Mesenchymal stem cell (in vitro differentiated cells and primary cell): ENCODE measurements around the gene TMEM208.

Experiments
- DNase-seq: peaks from one replicate; pipeline ENCODE4 v3.0.0-alpha.2; 2013
- H2AFZ ChIP-seq: one replicate; pipeline ENCODE4 v1.6.1; 2013; ENCODE audit warnings: low read depth, mild to moderate bottlenecking, control low read depth, inconsistent platforms, low read length, moderate library complexity
- H2AK5ac ChIP-seq: 2 replicates; pipeline ENCODE4 v1.6.1; 2013; ENCODE audit warnings: low read length, moderate library complexity, mild to moderate bottlenecking, inconsistent platforms; ENCODE audit not compliant: severe bottlenecking
- H2BK120ac ChIP-seq: one replicate; pipeline ENCODE4 v1.6.1; 2013; ENCODE audit warnings: low read depth, mild to moderate bottlenecking, inconsistent platforms, low read length, moderate library complexity
- H2BK12ac ChIP-seq, 2 experiments: one replicate each; pipeline ENCODE4 v1.6.1; 2013; ENCODE audit warnings: inconsistent platforms in 2 of 2, low read length in 2 of 2, mild to moderate bottlenecking in 2 of 2, moderate library complexity in 2 of 2, control low read depth in 1 of 2
- H2BK15ac ChIP-seq: one replicate; pipeline ENCODE4 v1.6.1; 2013; ENCODE audit warnings: mild to moderate bottlenecking, low read depth, inconsistent platforms; ENCODE audit not compliant: poor library complexity, severe bottlenecking
- H2BK5ac ChIP-seq: 2 replicates; pipeline ENCODE4 v1.6.1; 2013; ENCODE audit warnings: low read depth, mild to moderate bottlenecking, low read length, control low read depth, inconsistent platforms; ENCODE audit not compliant: poor library complexity, severe bottlenecking
- H3K14ac ChIP-seq, 2 experiments: one replicate each; pipeline ENCODE4 v1.6.1; 2013; ENCODE audit warnings: inconsistent platforms in 2 of 2, low read length in 2 of 2, control low read depth in 1 of 2, mild to moderate bottlenecking in 1 of 2, moderate library complexity in 1 of 2
- H3K18ac ChIP-seq, 2 experiments: one replicate each; pipeline ENCODE4 v1.6.1; 2013; ENCODE audit warnings: inconsistent platforms in 2 of 2, low read length in 2 of 2, control low read depth in 1 of 2, low read depth in 1 of 2, mild to moderate bottlenecking in 1 of 2
- H3K23ac ChIP-seq, 2 experiments: one replicate each; pipeline ENCODE4 v1.6.1; 2013; ENCODE audit warnings: inconsistent platforms in 2 of 2, low read length in 2 of 2, mild to moderate bottlenecking in 2 of 2, moderate library complexity in 2 of 2, control low read depth in 1 of 2
- H3K27ac ChIP-seq: 2 replicates; pipeline ENCODE4 v1.5.1; 2013; ENCODE audit warnings: mild to moderate bottlenecking, moderate library complexity, low read length, control low read depth, inconsistent platforms; ENCODE audit not compliant: poor library complexity, severe bottlenecking
- H3K27me3 ChIP-seq, 2 experiments: 2 replicates each; pipeline versions ENCODE4 v1.6.1 to v1.7.0; 2013; ENCODE audit warnings: low read length in 2 of 2, mild to moderate bottlenecking in 2 of 2, moderate library complexity in 2 of 2, control low read depth in 1 of 2, inconsistent platforms in 1 of 2; ENCODE audit not compliant: control insufficient read depth in 1 of 2, insufficient read depth in 1 of 2
- H3K36me3 ChIP-seq, 2 experiments: 2 replicates each; pipeline versions ENCODE4 v1.6.1 to v1.7.0; 2013; ENCODE audit warnings: low read length in 2 of 2, control low read depth in 1 of 2, inconsistent platforms in 1 of 2, low read depth in 1 of 2, mild to moderate bottlenecking in 1 of 2; ENCODE audit not compliant: insufficient read depth in 2 of 2, control insufficient read depth in 1 of 2
- H3K4ac ChIP-seq, 2 experiments: one replicate each; pipeline ENCODE4 v1.6.1; 2013; ENCODE audit warnings: inconsistent platforms in 2 of 2, low read length in 2 of 2, mild to moderate bottlenecking in 2 of 2, moderate library complexity in 2 of 2, control low read depth in 1 of 2, low read depth in 1 of 2
- H3K4me1 ChIP-seq: 2 replicates; pipeline ENCODE4 v1.6.1; 2013; ENCODE audit warnings: low read depth, low read length, control low read depth; ENCODE audit not compliant: control insufficient read depth, insufficient read depth
- H3K4me2 ChIP-seq: 2 replicates; pipeline ENCODE4 v1.6.1; 2013; ENCODE audit warnings: low read length, mild to moderate bottlenecking, inconsistent platforms; ENCODE audit not compliant: poor library complexity, severe bottlenecking
- H3K4me3 ChIP-seq, 2 experiments: 2 replicates each; pipeline versions ENCODE4 v1.5.1 to v1.7.0; 2013; ENCODE audit warnings: low read length in 2 of 2, mild to moderate bottlenecking in 2 of 2, control low read depth in 1 of 2, low read depth in 1 of 2; ENCODE audit not compliant: insufficient read depth in 1 of 2
- H3K79me1 ChIP-seq: replicated peaks from 2 replicates; pipeline ENCODE4 v1.6.1; 2013; ENCODE audit warnings: mild to moderate bottlenecking, control low read depth, low read length, inconsistent platforms; ENCODE audit not compliant: poor library complexity, severe bottlenecking
- H3K9ac ChIP-seq: 2 replicates; pipeline ENCODE4 v1.7.0; 2013; ENCODE audit warnings: mild to moderate bottlenecking, low read length, moderate library complexity
- H3K9me3 ChIP-seq: 2 replicates; pipeline ENCODE4 v1.7.0; 2013; ENCODE audit warnings: mild to moderate bottlenecking, low read length; ENCODE audit not compliant: control insufficient read depth
- H4K8ac ChIP-seq: one replicate; pipeline ENCODE4 v1.6.1; 2013; ENCODE audit warnings: inconsistent platforms, mild to moderate bottlenecking, low read length, moderate library complexity
- H4K91ac ChIP-seq: one replicate; pipeline ENCODE4 v1.6.1; 2013; ENCODE audit warnings: mild to moderate bottlenecking, low read length, inconsistent platforms
- WGBS: methylation state at CpG from one replicate; pipeline ENCODE4 v1.1.7; 2013; ENCODE audit warnings: mixed read lengths; 5-methylcytosine and 5-hydroxymethylcytosine counted together

Gene TMEM208

GRCh38 chr16:67265834-67266233 is 38.9 kb downstream of the TMEM208 start:
- 91% methylated on average over 7 of the region's 8 CpGs for WGBS
- H3K9ac ChIP-seq: peak overlapping the region; percentile 12
- no peak overlapping the region for H3K23ac ChIP-seq
- no peak overlapping the region for H2BK120ac ChIP-seq
- no peak overlapping the region for H3K4me2 ChIP-seq
- no peak overlapping the region for H4K8ac ChIP-seq
- H2BK5ac ChIP-seq: no peak overlapping the region
- no peak overlapping the region for H3K4me3 ChIP-seq
- DNase-seq: no peak
- no peak overlapping the region for H2AFZ ChIP-seq
- H3K4ac ChIP-seq: no peak overlapping the region
- no peak overlapping the region for H3K14ac ChIP-seq
- H3K4me1 ChIP-seq: peaks cover 9% of the 10 kb centered on the region
- no peak overlapping the region for H2BK12ac ChIP-seq
- H3K18ac ChIP-seq: no peak overlapping the region
- no peak overlapping the region for H3K27ac ChIP-seq
- no peak overlapping the region for H2BK15ac ChIP-seq
- H3K36me3 ChIP-seq: peaks cover 3 to 30% of the 10 kb centered on the region in 2 experiments
- H3K9me3 ChIP-seq: no peaks in the 10 kb centered on the region
- H3K79me1 ChIP-seq: no peaks in the 10 kb centered on the region
- H3K27me3 ChIP-seq: peaks cover 0 to 4% of the 10 kb centered on the region in 2 experiments
- no peak overlapping the region for H4K91ac ChIP-seq
- H2AK5ac ChIP-seq: no peak overlapping the region

GRCh38 chr16:67268136-67268579 is 41.2 kb downstream of the TMEM208 start:
- H3K27ac ChIP-seq: no peak overlapping the region
- no peak overlapping the region for H2BK120ac ChIP-seq
- no peak overlapping the region for H3K4me3 ChIP-seq
- H3K4me1 ChIP-seq: peaks cover 9% of the 10 kb centered on the region
- no peak overlapping the region for H2AFZ ChIP-seq
- WGBS: 14% methylated on average over 3 of the region's 5 CpGs
- peaks cover 16 to 31% of the 10 kb centered on the region in 2 experiments for H3K36me3 ChIP-seq
- no peak overlapping the region for H3K14ac ChIP-seq
- no peak overlapping the region for H2BK15ac ChIP-seq
- no peak overlapping the region for H3K4ac ChIP-seq
- no peaks in the 10 kb centered on the region for H3K9me3 ChIP-seq
- no peak overlapping the region for H2BK5ac ChIP-seq
- H3K4me2 ChIP-seq: no peak overlapping the region
- no peaks in the 10 kb centered on the region for H3K79me1 ChIP-seq
- peak; percentile 95 for DNase-seq
- H4K91ac ChIP-seq: no peak overlapping the region
- H4K8ac ChIP-seq: no peak overlapping the region
- H3K18ac ChIP-seq: no peak overlapping the region
- no peak overlapping the region for H2BK12ac ChIP-seq
- no peak overlapping the region for H3K23ac ChIP-seq
- H3K27me3 ChIP-seq: no peaks in the 10 kb centered on the region
- H2AK5ac ChIP-seq: no peak overlapping the region
- peak overlapping the region; percentile 76 for H3K9ac ChIP-seq

- H3K9ac ChIP-seq: peak overlapping the region; percentile 85
- H3K18ac ChIP-seq: peak overlapping the region in 1 of 2 experiments; percentile 64
- no peak overlapping the region for H3K4me2 ChIP-seq
- no peak overlapping the region for H3K4me3 ChIP-seq
- H3K27ac ChIP-seq: no peak overlapping the region
- 67% methylated on average over 4 of the region's 5 CpGs for WGBS
- no peak overlapping the region for H2AFZ ChIP-seq
- H2AK5ac ChIP-seq: peak overlapping the region; percentile 67
- H3K4me1 ChIP-seq: peaks cover 9% of the 10 kb centered on the region
- no peaks in the 10 kb centered on the region for H3K79me1 ChIP-seq
- DNase-seq: peak; percentile 50
- H3K27me3 ChIP-seq: no peaks in the 10 kb centered on the region
- peaks cover 16 to 31% of the 10 kb centered on the region in 2 experiments for H3K36me3 ChIP-seq
- H3K23ac ChIP-seq: no peak overlapping the region
- no peak overlapping the region for H2BK120ac ChIP-seq
- peak overlapping the region in 1 of 2 experiments; percentile 4 for H2BK12ac ChIP-seq
- H3K9me3 ChIP-seq: no peaks in the 10 kb centered on the region
- no peak overlapping the region for H3K4ac ChIP-seq
- no peak overlapping the region for H3K14ac ChIP-seq
- H2BK15ac ChIP-seq: no peak overlapping the region
- H4K91ac ChIP-seq: no peak overlapping the region
- peak overlapping the region; percentile 47 for H2BK5ac ChIP-seq
- peak overlapping the region; percentile 35 for H4K8ac ChIP-seq
Observed at GRCh38 chr16:67269766-67270165, 42.8 kb downstream of the TMEM208 start.

DNA sequence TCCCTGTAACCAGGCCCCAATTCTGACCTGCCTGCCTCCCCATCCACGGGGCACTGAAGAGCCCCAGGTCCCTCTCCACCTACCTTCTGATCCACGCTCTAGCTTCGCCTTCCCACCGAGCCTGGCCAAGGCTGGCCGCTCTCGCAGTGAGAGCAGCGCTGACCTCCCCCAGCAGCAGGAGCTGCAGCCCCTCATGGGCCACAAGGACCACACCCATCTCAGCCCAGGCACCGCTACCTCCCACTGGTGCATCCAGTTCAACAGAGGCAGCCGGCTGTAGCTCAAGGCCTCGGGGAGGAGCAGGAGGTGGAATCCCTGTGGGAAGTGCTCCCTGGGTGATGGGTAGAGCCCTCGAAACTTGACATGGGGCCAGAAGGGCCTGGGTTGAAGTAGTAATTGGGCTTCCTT is 44.0 kb downstream of the TMEM208 start:
- no peak overlapping the region for H3K23ac ChIP-seq
- H2AFZ ChIP-seq: no peak overlapping the region
- no peak overlapping the region for H2BK12ac ChIP-seq
- H2BK15ac ChIP-seq: no peak overlapping the region
- DNase-seq: no peak
- H3K9ac ChIP-seq: peak overlapping the region; percentile 23
- peaks cover 16 to 38% of the 10 kb centered on the region in 2 experiments for H3K36me3 ChIP-seq
- H3K4ac ChIP-seq: no peak overlapping the region
- no peaks in the 10 kb centered on the region for H3K9me3 ChIP-seq
- no peak overlapping the region for H3K4me2 ChIP-seq
- no peak overlapping the region for H2BK5ac ChIP-seq
- H2AK5ac ChIP-seq: no peak overlapping the region
- no peak overlapping the region for H3K18ac ChIP-seq
- H3K14ac ChIP-seq: no peak overlapping the region
- H3K4me1 ChIP-seq: peaks cover 9% of the 10 kb centered on the region
- no peak overlapping the region for H3K4me3 ChIP-seq
- no peak overlapping the region for H4K8ac ChIP-seq
- 97% methylated on average over 9 of the region's 11 CpGs for WGBS
- H3K27ac ChIP-seq: no peak overlapping the region
- no peaks in the 10 kb centered on the region for H3K27me3 ChIP-seq
- peaks cover 2% of the 10 kb centered on the region for H3K79me1 ChIP-seq
- H2BK120ac ChIP-seq: no peak overlapping the region
- H4K91ac ChIP-seq: peak overlapping the region; percentile 34
